ENCODE measurements around the gene MSMB.

GRCh38 chr10:46050941-46051623, 5.0 kb upstream of the MSMB start:
- no peak for TF ChIP-seq POLR2A (IDR thresholded peaks at IDR 0.05; ENCODE audit: low read depth, low read length)
- no peak for TF ChIP-seq CTCF (conservative IDR thresholded peaks at IDR 0.05; ENCODE audit: low read depth, low read length)
- no peak for TF ChIP-seq USF2 (IDR thresholded peaks at IDR 0.05; ENCODE audit: low read depth, low read length)
